Measurements from ENCODE around the gene ZNF701.
"Not testable (repeated sequence)": the region's sequence is repeated elsewhere in the genome, so short reads cannot be mapped to it uniquely, and the experiment has no call there.

The ZNF701 gene

GRCh38 chr19:52570000-52570861, at the start of gene ZNF701:
Gene ZNF701 (plus strand): TSS chr19:52570287. CDS start chr19:52574148, 3,861 bp downstream.
- peak within 1 kb of the TSS; percentile 43 to 81 (median 67) for H3K4me3 ChIP-seq
- H3K27ac ChIP-seq = peak within 1 kb of the TSS; percentile 17 to 93 (median 83)

GRCh38 chr19:52522551-52522950, 47.5 kb upstream of the ZNF701 start:
- Histone ChIP-seq H3K27ac (no peak overlapping the region), H3K4me3 (no peak overlapping the region)

GRCh38 chr19:52524086-52524485, 46.0 kb upstream of the ZNF701 start:
- H3K27ac ChIP-seq = no peak overlapping the region
- H3K4me3 ChIP-seq = no peak overlapping the region

GRCh38 chr19:52527134-52527955, 42.7 kb upstream of the ZNF701 start, which contains the start of gene ZNF808:
Gene ZNF808 (plus strand): TSS chr19:52527668. CDS start chr19:52543285, 15,617 bp downstream.
- Histone ChIP-seq H3K4me3 (peak within 1 kb of the TSS; percentile 55 to 86 (median 76)), H3K27ac (peak within 1 kb of the TSS; percentile 72 to 97 (median 90))

GRCh38 chr19:52527956-52528351, 42.1 kb upstream of the ZNF701 start:
- Histone ChIP-seq H3K4me3 (peak overlapping the region; percentile 55 to 86 (median 76)), H3K27ac (peak overlapping the region; percentile 72 to 97 (median 90))

GRCh38 chr19:52532480-52532879, 37.6 kb upstream of the ZNF701 start:
- Histone ChIP-seq H3K27ac (no peak overlapping the region), H3K4me3 (no peak overlapping the region)

- H3K4me3 ChIP-seq = no peak overlapping the region
- no peak overlapping the region for H3K27ac ChIP-seq
These were observed 36.2 kb upstream of the ZNF701 start for GRCh38 chr19:52533901-52534300.

- Histone ChIP-seq H3K4me3 (peak overlapping the region; percentile 47 to 58 (median 49)), H3K27ac (peak overlapping the region in 10 of 21 experiments; percentile 61 to 86 (median 78))
These were observed 34.7 kb upstream of the ZNF701 start for GRCh38 chr19:52535385-52535770.

GRCh38 chr19:52535771-52536447, 34.2 kb upstream of the ZNF701 start:
- Histone ChIP-seq H3K4me3 (peak overlapping the region; percentile 47 to 58 (median 49)), H3K27ac (peak overlapping the region; percentile 24 to 86 (median 75))

- H3K27ac ChIP-seq = peak overlapping the region; percentile 24 to 86 (median 75)
- peak overlapping the region; percentile 47 to 58 (median 49) for H3K4me3 ChIP-seq
These were observed 33.7 kb upstream of the ZNF701 start for GRCh38 chr19:52536448-52536800.

GRCh38 chr19:52538815-52539214, 31.3 kb upstream of the ZNF701 start:
- H3K27ac ChIP-seq, H3K4me3 ChIP-seq: not testable (repeated sequence)

GRCh38 chr19:52541176-52541575, 28.9 kb upstream of the ZNF701 start:
- not testable (repeated sequence) for H3K4me3 ChIP-seq, H3K27ac ChIP-seq

GRCh38 chr19:52541608-52542007, 28.5 kb upstream of the ZNF701 start:
- no peak overlapping the region for H3K27ac ChIP-seq
- no peak overlapping the region for H3K4me3 ChIP-seq

GRCh38 chr19:52542541-52542940, 27.5 kb upstream of the ZNF701 start:
- H3K27ac ChIP-seq, H3K4me3 ChIP-seq: not testable (repeated sequence)

- no peak overlapping the region for H3K4me3 ChIP-seq
- H3K27ac ChIP-seq = no peak overlapping the region
These were observed 27.0 kb upstream of the ZNF701 start for GRCh38 chr19:52542984-52543664.

- no peak overlapping the region for H3K4me3 ChIP-seq
- H3K27ac ChIP-seq = no peak overlapping the region
These were observed 15.7 kb upstream of the ZNF701 start for GRCh38 chr19:52554216-52554971.

- H3K4me3 ChIP-seq = no peak overlapping the region
- no peak overlapping the region for H3K27ac ChIP-seq
These were observed 12.7 kb upstream of the ZNF701 start for GRCh38 chr19:52557231-52557995.
